NT2/D1 (cell line): Measurements from ENCODE around the gene ALDH3B1.

Source experiments
- SUZ12 ChIP-seq: IDR thresholded peaks from 2 replicates; pipeline ENCODE4 v1.6.1; 2011; ENCODE audit not compliant: insufficient read length, insufficient read depth; ENCODE audit errors: extremely low read depth
- YY1 ChIP-seq: IDR thresholded peaks from 2 replicates; pipeline ENCODE4 v1.6.1; 2011; ENCODE audit not compliant: insufficient read length, insufficient read depth
- ZNF274 ChIP-seq: IDR thresholded peaks from 2 replicates; pipeline ENCODE4 v1.6.1; 2011; ENCODE audit warnings: mild to moderate bottlenecking, low read depth, low read length

- no peak for TF ChIP-seq SUZ12
- TF ChIP-seq YY1: no peak
- TF ChIP-seq ZNF274: no peak
These were observed 44.1 kb downstream of the ALDH3B1 start for GRCh38 chr11:68053981-68054812.
